ENCODE results near the gene CENPA. TPM values are rescaled to one million over a fixed set of nuclear protein-coding genes. Genes with fewer than 3 reads are reported as not detected.
"Not testable (repeated sequence)": the region's sequence is repeated elsewhere in the genome, so short reads cannot be mapped to it uniquely, and the experiment has no call there.

The CENPA gene
- polyA plus RNA-seq, 2 donors, result 3.6 to 5.4 TPM

DNA sequence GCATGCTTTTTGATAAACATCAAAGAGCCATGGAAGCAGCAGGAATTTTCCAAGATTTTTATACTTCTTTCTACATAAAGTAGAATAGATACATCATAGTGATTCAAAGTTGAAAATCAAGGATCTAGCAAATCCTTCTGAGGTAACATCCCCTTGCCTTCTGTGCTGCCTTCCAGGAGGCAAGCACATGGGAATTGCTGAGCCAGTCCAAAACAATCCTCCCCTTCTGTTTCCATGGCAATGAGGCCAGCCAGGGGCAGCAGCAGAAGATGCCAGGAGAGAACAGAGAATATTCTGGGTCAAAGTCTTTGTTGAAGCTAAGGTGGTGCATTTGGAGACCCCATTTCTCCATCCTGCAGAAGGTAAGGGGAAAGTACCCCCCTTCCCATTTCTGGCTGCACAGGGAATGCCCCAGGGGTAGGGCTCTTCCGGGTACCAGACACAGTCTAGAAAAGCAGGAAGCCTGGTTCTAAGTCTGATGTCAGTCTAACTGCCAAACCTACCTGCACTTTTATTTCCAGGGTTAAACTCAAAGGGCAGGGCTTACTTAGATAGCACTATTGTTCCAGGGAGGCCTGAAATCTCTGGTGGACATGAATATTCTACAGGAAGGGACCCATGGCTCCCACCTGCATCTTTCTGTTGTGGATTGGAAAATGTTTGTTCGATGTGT lies 22.1 kb downstream of the CENPA start:
- Histone ChIP-seq H3K36me3 (ENCODE audit: control insufficient read depth in 2 of 2, insufficient read depth in 2 of 2, low read length in 1 of 2) (no peaks in the 10 kb centered on the region), H3K27ac (ENCODE audit: low read depth in 2 of 2, low read length in 1 of 2) (no peak overlapping the region), H3K4me3 (ENCODE audit: low read depth in 1 of 2, low read length in 2 of 2) (no peak overlapping the region), H3K9me3 (ENCODE audit: control insufficient read depth in 2 of 2, insufficient read depth in 1 of 2, low read depth in 1 of 2, low read length in 1 of 2) (no peaks in the 10 kb centered on the region), H3K4me1 (ENCODE audit: control insufficient read depth in 2 of 2, insufficient read depth in 2 of 2, low read length in 1 of 2) (no peaks in the 10 kb centered on the region), H3K27me3 (ENCODE audit: control insufficient read depth in 1 of 2, insufficient read depth in 2 of 2, low read length in 2 of 2) (no peaks in the 10 kb centered on the region)
- WGBS, 2 donors, result 57 to 63% methylated on average over 2 of the region's 2 CpGs

DNA sequence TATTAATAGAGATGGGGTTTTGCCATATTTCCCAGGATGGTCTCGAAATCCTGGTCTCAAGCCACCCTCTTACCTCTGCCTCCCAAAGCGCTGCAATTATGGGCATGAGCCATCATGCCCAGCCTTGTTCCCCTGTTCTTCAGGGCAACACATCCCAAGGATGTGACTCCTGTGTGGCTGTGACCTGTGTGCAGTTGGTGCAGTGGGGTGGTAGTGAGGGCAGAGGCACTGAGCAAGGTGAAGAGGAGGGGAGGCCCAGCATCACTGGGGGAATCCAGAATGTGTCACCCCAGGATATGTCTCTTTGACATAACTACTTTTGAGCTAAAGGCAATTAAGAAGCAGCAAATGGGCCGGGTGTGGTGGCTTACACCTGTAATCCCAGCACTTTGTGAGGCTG lies 23.4 kb downstream of the CENPA start:
- H3K4me3 ChIP-seq (ENCODE audit: low read depth in 1 of 2, low read length in 2 of 2), result no peak overlapping the region
- H3K27me3 ChIP-seq (ENCODE audit: control insufficient read depth in 1 of 2, insufficient read depth in 2 of 2, low read length in 2 of 2), result no peaks in the 10 kb centered on the region
- H3K36me3 ChIP-seq (ENCODE audit: control insufficient read depth in 2 of 2, insufficient read depth in 2 of 2, low read length in 1 of 2), result no peaks in the 10 kb centered on the region
- no peak overlapping the region for H3K27ac ChIP-seq (ENCODE audit: low read depth in 2 of 2, low read length in 1 of 2)
- 80 to 90% methylated on average over 3 of the region's 3 CpGs for WGBS, 2 donors
- H3K4me1 ChIP-seq (ENCODE audit: control insufficient read depth in 2 of 2, insufficient read depth in 2 of 2, low read length in 1 of 2), result no peaks in the 10 kb centered on the region
- H3K9me3 ChIP-seq (ENCODE audit: control insufficient read depth in 2 of 2, insufficient read depth in 1 of 2, low read depth in 1 of 2, low read length in 1 of 2), result no peaks in the 10 kb centered on the region

DNA sequence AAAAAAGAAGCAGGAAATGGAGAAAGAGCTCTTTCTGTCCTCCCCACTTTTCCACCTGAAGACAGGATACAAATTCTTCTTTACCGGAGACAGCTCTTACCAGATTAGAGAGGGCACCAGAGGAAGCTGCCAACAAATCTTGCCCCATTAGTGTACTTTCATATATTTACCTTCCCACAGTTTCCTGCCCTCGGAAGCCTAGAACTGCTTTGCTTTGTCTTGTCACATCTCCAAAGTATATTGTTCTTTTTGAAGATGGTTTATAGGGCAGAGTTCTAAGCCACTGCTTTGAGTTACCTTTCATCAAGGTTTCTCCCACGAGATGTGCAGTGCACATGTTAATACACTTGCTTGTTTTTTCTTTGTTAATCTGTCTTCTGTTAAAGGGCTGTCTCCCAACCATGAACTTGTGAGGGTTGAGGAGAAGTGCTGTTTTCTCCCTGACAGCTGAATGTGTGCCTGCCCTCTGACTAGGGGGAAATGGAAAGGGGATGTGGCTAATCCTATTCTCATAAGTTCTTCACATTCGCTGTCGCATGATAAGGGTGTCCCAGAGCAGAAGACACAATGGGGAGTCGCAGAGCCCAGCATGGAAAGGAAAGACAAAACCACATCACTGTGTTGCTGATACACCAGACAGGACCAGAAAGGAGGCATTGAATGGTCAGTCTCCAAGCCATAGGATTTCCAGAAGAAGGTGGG lies 24.2 kb downstream of the CENPA start:
- H3K4me3 ChIP-seq (ENCODE audit: low read depth in 1 of 2, low read length in 2 of 2), result no peak overlapping the region
- no peaks in the 10 kb centered on the region for H3K36me3 ChIP-seq (ENCODE audit: control insufficient read depth in 2 of 2, insufficient read depth in 2 of 2, low read length in 1 of 2)
- H3K9me3 ChIP-seq (ENCODE audit: control insufficient read depth in 2 of 2, insufficient read depth in 1 of 2, low read depth in 1 of 2, low read length in 1 of 2), result no peaks in the 10 kb centered on the region
- H3K4me1 ChIP-seq (ENCODE audit: control insufficient read depth in 2 of 2, insufficient read depth in 2 of 2, low read length in 1 of 2), result no peaks in the 10 kb centered on the region
- no peak overlapping the region for H3K27ac ChIP-seq (ENCODE audit: low read depth in 2 of 2, low read length in 1 of 2)
- 59 to 61% methylated on average over 6 of the region's 6 CpGs for WGBS, 2 donors
- no peaks in the 10 kb centered on the region for H3K27me3 ChIP-seq (ENCODE audit: control insufficient read depth in 1 of 2, insufficient read depth in 2 of 2, low read length in 2 of 2)

DNA sequence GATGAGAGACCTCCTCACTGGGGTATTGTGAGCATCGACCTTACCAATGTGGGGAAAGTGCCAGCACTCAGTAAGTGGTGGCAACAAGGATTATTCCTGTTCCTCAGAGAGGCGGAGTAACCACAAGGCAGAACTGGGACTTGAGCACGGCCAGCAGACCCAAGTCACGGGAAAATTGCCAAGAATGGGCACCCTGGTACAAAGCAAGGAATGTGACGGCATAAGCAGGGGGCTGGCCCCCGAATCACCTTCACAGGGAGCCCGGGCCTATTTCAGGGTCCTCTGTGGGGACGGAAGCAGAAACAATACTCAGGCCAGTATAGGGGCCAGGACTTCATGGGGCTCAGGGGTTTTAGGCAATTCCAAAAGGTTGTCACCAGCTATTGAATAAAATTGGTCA lies 25.4 kb downstream of the CENPA start:
- H3K27me3 ChIP-seq (ENCODE audit: control insufficient read depth in 1 of 2, insufficient read depth in 2 of 2, low read length in 2 of 2), result no peaks in the 10 kb centered on the region
- H3K9me3 ChIP-seq (ENCODE audit: control insufficient read depth in 2 of 2, insufficient read depth in 1 of 2, low read depth in 1 of 2, low read length in 1 of 2), result no peaks in the 10 kb centered on the region
- no peak overlapping the region for H3K27ac ChIP-seq (ENCODE audit: low read depth in 2 of 2, low read length in 1 of 2)
- H3K4me3 ChIP-seq (ENCODE audit: low read depth in 1 of 2, low read length in 2 of 2), result no peak overlapping the region
- H3K36me3 ChIP-seq (ENCODE audit: control insufficient read depth in 2 of 2, insufficient read depth in 2 of 2, low read length in 1 of 2), result no peaks in the 10 kb centered on the region
- H3K4me1 ChIP-seq (ENCODE audit: control insufficient read depth in 2 of 2, insufficient read depth in 2 of 2, low read length in 1 of 2), result no peaks in the 10 kb centered on the region
- WGBS, 2 donors, result 70 to 77% methylated on average over 8 of the region's 8 CpGs

DNA sequence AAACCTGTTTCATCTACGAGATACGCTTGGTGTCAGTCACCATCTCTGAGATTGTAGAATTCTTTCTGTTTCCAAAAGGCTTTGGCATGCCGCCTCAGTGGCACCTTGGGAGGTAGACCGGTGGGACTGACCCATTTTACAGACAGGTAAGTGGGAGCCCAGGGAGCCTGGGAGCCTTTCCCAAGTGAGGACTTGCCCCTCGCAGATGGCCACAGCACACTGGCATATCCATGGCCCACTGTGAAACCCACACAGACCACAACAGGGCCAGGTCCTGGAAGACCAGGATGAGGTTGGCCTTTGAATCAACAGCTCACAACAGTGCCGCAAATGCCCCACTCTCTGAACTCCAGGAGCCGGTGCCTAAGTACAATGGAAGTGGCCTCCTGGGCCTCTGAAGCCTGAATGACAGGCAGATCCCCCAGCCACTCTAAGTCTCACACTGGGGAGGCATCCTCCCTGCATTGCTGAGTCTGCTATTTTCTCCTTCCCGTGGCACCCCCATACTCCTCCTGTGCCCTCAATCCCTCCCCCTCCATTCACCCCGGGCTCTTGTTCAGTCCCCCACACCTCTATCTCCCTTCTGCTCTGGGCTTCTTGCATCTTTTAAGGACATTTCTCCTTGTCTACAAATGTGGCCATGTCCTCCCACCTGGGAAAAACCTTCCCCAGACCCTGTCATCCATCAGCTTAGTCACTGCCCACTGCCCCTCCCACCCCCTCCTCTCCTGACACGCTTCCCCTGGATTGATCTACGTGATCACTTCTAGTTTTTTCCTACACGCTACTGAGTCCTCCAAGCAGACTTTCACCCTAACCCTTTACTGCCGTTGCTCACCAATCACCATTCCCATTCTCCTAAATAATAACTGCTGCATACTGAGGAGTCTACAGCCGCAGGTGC lies 26.2 kb downstream of the CENPA start:
- H3K27ac ChIP-seq (ENCODE audit: low read depth in 2 of 2, low read length in 1 of 2), result no peak overlapping the region
- WGBS, 2 donors, result 73 to 77% methylated on average over 12 to 14 of the region's 14 CpGs
- H3K4me3 ChIP-seq (ENCODE audit: low read depth in 1 of 2, low read length in 2 of 2), result no peak overlapping the region
- no peaks in the 10 kb centered on the region for H3K9me3 ChIP-seq (ENCODE audit: control insufficient read depth in 2 of 2, insufficient read depth in 1 of 2, low read depth in 1 of 2, low read length in 1 of 2)
- H3K36me3 ChIP-seq (ENCODE audit: control insufficient read depth in 2 of 2, insufficient read depth in 2 of 2, low read length in 1 of 2), result no peaks in the 10 kb centered on the region
- no peaks in the 10 kb centered on the region for H3K27me3 ChIP-seq (ENCODE audit: control insufficient read depth in 1 of 2, insufficient read depth in 2 of 2, low read length in 2 of 2)
- no peaks in the 10 kb centered on the region for H3K4me1 ChIP-seq (ENCODE audit: control insufficient read depth in 2 of 2, insufficient read depth in 2 of 2, low read length in 1 of 2)

DNA sequence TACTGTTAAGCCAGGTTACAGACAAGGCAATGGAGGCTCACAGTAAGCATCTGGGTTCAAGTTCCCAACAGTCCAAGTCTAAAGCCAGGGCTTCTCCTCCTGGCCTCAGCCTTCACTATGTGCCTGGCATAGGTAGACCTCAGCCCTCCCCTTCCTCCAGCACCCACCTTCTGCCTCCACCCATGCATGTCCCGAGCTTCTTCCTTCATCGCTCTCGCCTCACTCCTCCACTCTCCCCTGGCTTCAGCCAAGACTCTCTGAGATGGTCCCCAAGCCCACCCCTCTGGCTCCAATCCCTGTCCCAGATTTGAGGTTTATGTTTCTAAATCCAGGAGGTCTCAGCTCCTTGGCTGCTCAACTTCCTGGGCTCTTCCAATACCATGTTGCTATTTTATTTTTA lies 26.9 kb downstream of the CENPA start:
- H3K27me3 ChIP-seq (ENCODE audit: control insufficient read depth in 1 of 2, insufficient read depth in 2 of 2, low read length in 2 of 2), result no peaks in the 10 kb centered on the region
- H3K27ac ChIP-seq (ENCODE audit: low read depth in 2 of 2, low read length in 1 of 2), result no peak overlapping the region
- H3K36me3 ChIP-seq (ENCODE audit: control insufficient read depth in 2 of 2, insufficient read depth in 2 of 2, low read length in 1 of 2), result no peaks in the 10 kb centered on the region
- H3K9me3 ChIP-seq (ENCODE audit: control insufficient read depth in 2 of 2, insufficient read depth in 1 of 2, low read depth in 1 of 2, low read length in 1 of 2), result no peaks in the 10 kb centered on the region
- WGBS, 2 donors, result 91 to 96% methylated on average over 3 of the region's 3 CpGs
- no peak overlapping the region for H3K4me3 ChIP-seq (ENCODE audit: low read depth in 1 of 2, low read length in 2 of 2)
- no peaks in the 10 kb centered on the region for H3K4me1 ChIP-seq (ENCODE audit: control insufficient read depth in 2 of 2, insufficient read depth in 2 of 2, low read length in 1 of 2)

DNA sequence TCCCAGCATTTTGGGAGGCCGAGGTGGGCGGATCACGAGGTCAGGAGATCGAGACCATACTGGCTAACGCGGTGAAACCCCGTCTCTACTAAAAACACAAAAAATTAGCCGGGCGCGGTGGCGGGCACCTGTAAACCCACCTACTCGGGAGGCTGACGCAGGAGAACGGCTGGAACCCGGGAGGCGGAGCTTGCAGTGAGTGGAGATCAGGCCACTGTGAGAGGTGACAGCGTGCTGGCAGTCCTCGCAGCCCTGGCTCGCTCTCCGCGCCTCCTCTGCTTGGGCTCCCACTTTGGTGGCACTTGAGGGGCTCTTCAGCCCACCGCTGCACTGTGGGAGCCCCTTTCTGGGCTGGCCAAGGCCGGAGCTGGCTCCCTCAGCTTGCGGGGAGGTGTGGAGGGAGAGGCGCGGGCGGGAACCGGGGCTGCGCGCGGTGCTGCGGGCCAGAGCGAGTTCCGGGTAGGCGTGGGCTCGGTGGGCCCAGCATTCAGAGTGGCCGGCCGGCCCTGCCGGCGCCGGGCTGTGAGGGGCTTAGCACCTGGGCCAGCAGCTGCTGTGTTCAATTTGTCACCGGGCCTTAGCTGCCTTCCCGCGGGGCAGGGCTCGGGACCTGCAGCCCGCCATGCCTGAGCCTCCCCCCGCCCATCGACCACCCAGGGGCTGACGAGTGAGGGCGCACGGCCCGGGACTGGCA lies 28.4 kb downstream of the CENPA start:
- not testable (repeated sequence) for H3K36me3 ChIP-seq (ENCODE audit: control insufficient read depth in 2 of 2, insufficient read depth in 2 of 2, low read length in 1 of 2); H3K9me3 ChIP-seq (ENCODE audit: control insufficient read depth in 2 of 2, insufficient read depth in 1 of 2, low read depth in 1 of 2, low read length in 1 of 2); H3K27ac ChIP-seq (ENCODE audit: low read depth in 2 of 2, low read length in 1 of 2); H3K4me3 ChIP-seq (ENCODE audit: low read depth in 1 of 2, low read length in 2 of 2); H3K27me3 ChIP-seq (ENCODE audit: control insufficient read depth in 1 of 2, insufficient read depth in 2 of 2, low read length in 2 of 2); H3K4me1 ChIP-seq (ENCODE audit: control insufficient read depth in 2 of 2, insufficient read depth in 2 of 2, low read length in 1 of 2)
- WGBS, 2 donors, result 93 to 94% methylated on average over 42 to 52 of the region's 52 CpGs

DNA sequence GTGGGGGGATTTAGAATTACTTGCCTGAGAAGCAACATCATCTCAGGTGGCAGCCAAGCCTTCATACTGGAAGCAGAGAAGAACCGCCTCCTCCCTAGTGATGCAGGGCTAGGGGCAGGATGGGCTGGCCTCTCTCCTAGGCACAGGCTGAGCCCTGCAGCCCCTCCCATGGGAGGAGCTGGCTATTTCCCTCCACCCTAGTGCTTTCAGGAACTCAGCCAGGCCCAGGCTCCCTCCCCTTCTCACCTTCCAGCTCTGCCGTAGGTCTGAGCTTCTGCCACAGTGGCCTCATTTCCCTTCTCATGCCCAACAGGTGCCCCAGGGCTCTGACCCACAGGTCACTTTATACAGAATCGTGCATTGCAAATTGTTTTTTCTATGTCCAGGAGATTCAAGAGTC lies 31.0 kb downstream of the CENPA start:
- Histone ChIP-seq H3K4me1 (ENCODE audit: control insufficient read depth in 2 of 2, insufficient read depth in 2 of 2, low read length in 1 of 2) (no peaks in the 10 kb centered on the region), H3K9me3 (ENCODE audit: control insufficient read depth in 2 of 2, insufficient read depth in 1 of 2, low read depth in 1 of 2, low read length in 1 of 2) (no peaks in the 10 kb centered on the region), H3K4me3 (ENCODE audit: low read depth in 1 of 2, low read length in 2 of 2) (no peak overlapping the region), H3K27ac (ENCODE audit: low read depth in 2 of 2, low read length in 1 of 2) (no peak overlapping the region), H3K27me3 (ENCODE audit: control insufficient read depth in 1 of 2, insufficient read depth in 2 of 2, low read length in 2 of 2) (no peaks in the 10 kb centered on the region), H3K36me3 (ENCODE audit: control insufficient read depth in 2 of 2, insufficient read depth in 2 of 2, low read length in 1 of 2) (no peaks in the 10 kb centered on the region)
- WGBS, 2 donors, result 40 to 46% methylated on average over 3 of the region's 3 CpGs

DNA sequence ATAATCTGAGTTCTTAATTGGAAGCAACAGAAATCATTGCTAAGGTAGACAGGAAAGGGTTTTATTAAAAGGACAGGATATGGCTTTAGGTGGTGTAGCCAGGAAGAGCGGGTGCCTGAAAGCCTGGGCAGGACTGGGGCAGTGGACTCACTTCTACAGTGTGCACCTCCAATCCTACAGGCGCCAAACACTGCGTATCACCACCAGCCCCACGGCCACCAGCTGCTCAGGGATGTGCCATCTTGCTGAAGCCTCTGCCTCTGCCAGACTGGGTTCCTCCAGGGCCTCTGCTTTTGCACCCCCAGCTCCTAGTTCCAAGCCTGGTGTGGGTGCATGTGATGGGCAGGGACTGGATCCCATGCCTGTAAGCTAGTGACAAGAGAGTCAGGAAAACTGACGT lies 32.4 kb downstream of the CENPA start:
- Histone ChIP-seq H3K4me1 (ENCODE audit: control insufficient read depth in 2 of 2, insufficient read depth in 2 of 2, low read length in 1 of 2) (no peaks in the 10 kb centered on the region), H3K4me3 (ENCODE audit: low read depth in 1 of 2, low read length in 2 of 2) (no peak overlapping the region), H3K27ac (ENCODE audit: low read depth in 2 of 2, low read length in 1 of 2) (no peak overlapping the region), H3K36me3 (ENCODE audit: control insufficient read depth in 2 of 2, insufficient read depth in 2 of 2, low read length in 1 of 2) (no peaks in the 10 kb centered on the region), H3K9me3 (ENCODE audit: control insufficient read depth in 2 of 2, insufficient read depth in 1 of 2, low read depth in 1 of 2, low read length in 1 of 2) (no peaks in the 10 kb centered on the region), H3K27me3 (ENCODE audit: control insufficient read depth in 1 of 2, insufficient read depth in 2 of 2, low read length in 2 of 2) (no peaks in the 10 kb centered on the region)
- 79 to 80% methylated on average over 5 of the region's 5 CpGs for WGBS, 2 donors

Data from esophagus (tissue), 2 donors.